ENCODE measurements around the gene SCMH1. TPM values are rescaled to one million over a fixed set of nuclear protein-coding genes. Genes with fewer than 3 reads are reported as not detected.

Gene SCMH1
- polyA plus RNA-seq, 4 donors, result 36.5 to 51.5 (median 40.9) TPM

DNA sequence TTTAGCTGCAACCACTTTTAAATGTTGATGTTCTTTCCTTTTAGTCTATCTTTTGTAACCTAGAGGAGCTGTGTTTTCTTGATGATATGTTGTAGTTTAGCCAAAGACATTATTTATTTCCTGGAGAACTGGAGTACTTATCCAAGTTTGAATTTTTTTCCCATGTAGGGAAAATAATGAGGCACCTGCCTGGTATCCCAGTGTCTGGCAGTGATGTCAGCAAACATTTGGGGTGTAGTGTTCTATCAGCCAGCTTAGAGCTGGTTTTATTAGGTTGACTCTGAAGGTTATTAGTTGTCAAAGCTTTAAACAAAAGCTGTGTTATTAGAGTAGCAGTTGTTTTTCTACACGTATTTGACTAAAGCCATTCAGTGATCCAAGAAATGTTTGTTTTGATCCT, 259.4 kb downstream of the SCMH1 start:
- DNase-seq (ENCODE audit: low read depth in 4 of 4, low spot score in 3 of 4), result no peak

GRCh38 chr1:40981691-40982448, 260.2 kb downstream of the SCMH1 start:
- DNase-seq (ENCODE audit: low read depth in 4 of 4, low spot score in 3 of 4), result peak in 1 of 4 donors; percentile 1

- DNase-seq (ENCODE audit: low read depth in 4 of 4, low spot score in 3 of 4), result peak in 1 of 4 donors; percentile 2
Measured at GRCh38 chr1:40980453-40981121, 261.5 kb downstream of the SCMH1 start.

GRCh38 chr1:40980068-40980452, 262.0 kb downstream of the SCMH1 start:
- DNase-seq (ENCODE audit: low read depth in 4 of 4, low spot score in 3 of 4), result peak in 1 of 4 donors; percentile 3

DNA sequence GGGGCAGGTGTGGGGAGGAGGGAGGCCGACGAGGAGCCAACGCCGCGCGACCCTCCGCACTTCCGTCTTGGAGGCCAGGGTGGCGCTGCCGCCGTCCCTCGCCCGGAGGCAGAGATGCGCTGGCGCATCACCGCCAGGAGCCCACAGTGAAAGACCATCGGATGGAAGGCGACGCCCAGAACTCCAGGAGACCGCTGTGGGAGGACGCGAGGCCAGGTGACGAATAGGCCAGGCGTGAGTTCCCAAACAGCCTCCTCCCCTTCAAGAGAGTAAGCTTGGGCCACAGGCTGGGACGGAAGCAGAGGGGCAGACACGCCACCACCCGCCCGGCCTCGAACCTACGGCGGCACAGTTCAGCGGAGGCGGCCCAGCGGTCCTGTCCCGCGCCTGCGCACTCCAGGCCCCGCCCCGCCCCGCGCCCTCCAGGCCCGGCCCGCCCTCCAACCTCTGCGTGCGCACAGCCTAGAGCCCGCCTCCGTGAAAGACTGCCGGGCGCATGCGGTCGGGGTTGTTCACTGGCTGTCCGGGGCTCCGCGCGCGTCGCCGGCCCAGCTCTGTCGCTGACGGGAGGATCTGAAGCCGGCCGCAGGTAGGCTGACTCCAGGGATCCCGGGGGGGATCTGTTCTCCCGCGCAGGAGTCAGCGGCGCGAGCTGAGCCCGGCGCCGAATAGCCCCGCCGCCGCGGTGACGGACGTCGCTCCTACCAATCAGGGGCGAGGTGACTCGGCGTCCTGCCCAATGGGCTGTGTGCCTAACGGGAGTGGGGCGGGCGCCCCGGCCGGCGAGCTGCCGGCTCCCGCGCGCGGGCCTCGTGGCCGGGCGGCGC, 262.7 kb downstream of the SCMH1 start, which contains the start of gene CTPS1:
TSS of gene CTPS1 (plus strand) at position 456 of the 827 bp plus-strand sequence. CDS start 3,595 bp downstream, outside the sequence.
- DNase-seq (ENCODE audit: low read depth in 4 of 4, low spot score in 3 of 4), result peak; percentile 81 to 91 (median 88)

DNA sequence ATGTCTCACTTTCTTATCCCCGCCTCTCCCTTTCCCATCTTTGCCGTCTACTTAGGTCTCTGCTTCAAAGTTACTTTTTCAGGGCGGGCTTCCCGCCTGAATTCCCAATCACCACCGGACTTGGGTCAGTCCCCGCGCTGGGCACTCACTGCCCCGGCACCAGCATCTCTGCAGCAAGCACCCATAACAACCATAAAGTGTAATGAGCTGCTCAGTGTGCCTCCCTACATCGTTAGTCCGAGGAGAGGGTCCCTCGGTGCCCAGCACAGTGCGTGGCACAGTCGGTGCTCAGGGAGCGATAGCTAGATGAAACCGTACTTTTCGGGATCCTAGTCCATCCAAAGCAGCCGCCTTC, 263.2 kb downstream of the SCMH1 start:
- DNase-seq (ENCODE audit: low read depth in 4 of 4, low spot score in 3 of 4), result no peak

DNA sequence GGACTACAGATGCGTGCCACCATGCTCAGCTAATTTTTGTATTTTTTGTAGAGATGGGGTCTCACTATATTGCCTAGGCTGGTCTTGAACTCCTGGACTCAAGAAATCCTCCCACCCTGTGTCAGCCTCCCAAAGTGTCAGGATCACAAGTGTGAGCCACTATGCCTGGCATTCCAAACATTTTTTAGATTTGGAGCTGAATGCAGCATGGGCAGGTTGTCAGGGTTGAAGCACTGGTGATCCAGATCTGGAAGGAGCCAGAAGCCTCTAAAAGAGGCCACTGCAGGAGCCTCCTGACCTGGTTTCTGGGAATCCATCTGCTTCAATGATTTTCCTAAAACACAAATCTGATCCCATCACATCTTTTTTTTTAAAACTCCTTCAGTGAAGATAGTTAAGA, 264.4 kb downstream of the SCMH1 start:
- no peak for DNase-seq (ENCODE audit: low read depth in 4 of 4, low spot score in 3 of 4)

Other genes with a start within 250 kb of the SCMH1 start
- gene SLFNL1, start 220.6 kb downstream of the SCMH1 start, polyA plus RNA-seq (ENCODE audit: insufficient read length in 4 of 4), result 1 to 10 TPM in 1 of 4 donors, under 1 TPM in 3; 0.36 to 1.1 (median 0.42) TPM
- 1 to 10 TPM; 1.4 to 3.0 (median 2.3) TPM for gene FOXO6, start 119.1 kb upstream of the SCMH1 start, polyA plus RNA-seq (ENCODE audit: insufficient read length in 4 of 4)
- 1 to 10 TPM in 2 of 4 donors, under 1 TPM in 2; 0.11 to 6.6 (median 1.8) TPM for gene EDN2, start 242.4 kb upstream of the SCMH1 start, polyA plus RNA-seq (ENCODE audit: insufficient read length in 4 of 4)

Measured in left renal pelvis (tissue), 4 donors.